Pancreas (tissue), 10 donors: Measurements from ENCODE around the gene RBMS1. TPM values are rescaled to one million over a fixed set of nuclear protein-coding genes. Genes with fewer than 3 reads are reported as not detected.

Source experiments
- ATAC-seq, 4 donors: fragments of 200-7000 bp; cut with Tn5 transposase; one replicate each; pipeline versions ENCODE4 v1.8.0 to v1.9.1; 2020; ENCODE audit warnings: mild to moderate bottlenecking in 4 of 4, moderate library complexity in 4 of 4
- DNase-seq, 6 donors: peaks; one replicate each; pipeline ENCODE4 v3.0.0-alpha.2; 2020
- FAIRE-seq: peaks from 2 replicates; lab custom pipeline; 2012; peaks lifted over from hg19 to GRCh38; lab: Jason Lieb, UNC
- H3K27ac ChIP-seq, 4 donors: fragments of 200-600 bp; sonication (generic); 1 replicate in 3 of 4; 2 replicates in 1 of 4; pipeline versions ENCODE4 v1.5.0 to v1.8.0; 2020
- H3K27me3 ChIP-seq, 4 donors: fragments of 200-600 bp; one replicate each; pipeline ENCODE4 v1.8.0; 2021
- H3K36me3 ChIP-seq, 3 donors: fragments of 200-600 bp; sonication (generic) in 1 of 3; one replicate each; pipeline versions ENCODE4 v1.5.0 to v1.8.0; 2020 to 2021
- H3K4me1 ChIP-seq, 3 donors: fragments of 200-600 bp; one replicate each; pipeline ENCODE4 v1.8.0; 2021
- H3K4me3 ChIP-seq, 4 donors: fragments of 200-600 bp; sonication (generic) in 2 of 4; one replicate each; pipeline versions ENCODE4 v1.5.0 to v1.8.0; 2020 to 2021
- H3K9me3 ChIP-seq, 4 donors: fragments of 200-600 bp; one replicate each; pipeline ENCODE4 v1.8.0; 2021
- CTCF ChIP-seq, 4 donors: fragments of 200-600 bp; sonication (generic) in 3 of 4; IDR thresholded peaks; one replicate each; pipeline versions ENCODE4 v1.5.0 to v1.8.0; 2021; ENCODE audit warnings: antibody characterized with exemption in 4 of 4
- WGBS, 2 donors: extraction: QIAGEN DNeasy Blood & Tissue Kit; methylation state at CpG; one replicate each; pipeline ENCODE4 v1.1.7; 2013; 5-methylcytosine and 5-hydroxymethylcytosine counted together
- intact Hi-C, 3 donors: fragments of 100-400 bp; cut with DNase I; formaldehyde crosslinking; loops; one replicate each; pipeline versions ENCODE4 v1.11.1 to v1.14.2; 2022
- polyA plus RNA-seq, 2 donors: library from polyadenylated mRNA; stranded (reverse); fragments of 200-250 nt; gene quantifications; one replicate each; pipeline ENCODE4 v1.2.3, GENCODE V29; 2013
- total RNA-seq, 6 donors: library from RNA; stranded (reverse); fragmentation: NEBNext Ultra II Directional in 4 of 6; extraction: Animal tissue kit (Norgen Biotek cat#: 25700) in 4 of 6; gene quantifications; one replicate each; pipeline versions ENCODE4 v1.2.1 to v1.2.4, GENCODE V29; 2021 to 2023
- donor health status: healthy with polysubstance abuse.
- donor health status: DM: no; HTN: no; CAD: no; lungs with moderate emphysema.
- donor health status: DM: no; HTN: no; CAD: no.
- donor health status: control.
- donor health status: control.
- donor health status: Bipolar disorder and iron deficiency.
- donor health status: DM: yes; HTN: yes; CAD: no.
- donor health status: DM: no; HTN: no; CAD: no.
- donor health status: DM: no; HTN: no; CAD: no.
- donor health status: DM: yes; HTN: yes; CAD: no.

The RBMS1 gene
- total and polyA plus RNA-seq, 8 donors: 6.3 to 26.1 (median 8.7) TPM

GRCh38 chr2:160479269-160479668 is 14.3 kb downstream of the RBMS1 start:
- DNase-seq (no peak), ATAC-seq (no peak), FAIRE-seq (no peak)
- 95 to 98% methylated on average over 3 of the region's 3 CpGs for WGBS, 2 donors
- Histone ChIP-seq H3K4me3 (no peak overlapping the region), H3K9me3 (no peaks in the 10 kb centered on the region), H3K4me1 (peaks cover 0 to 5% (median 3%) of the 10 kb centered on the region in 3 donors), H3K27me3 (no peaks in the 10 kb centered on the region), H3K36me3 (no peaks in the 10 kb centered on the region), H3K27ac (no peak overlapping the region)
- no peak for TF ChIP-seq CTCF (IDR thresholded peaks at IDR 0.05)
- intact Hi-C loops: no loop called here

- Histone ChIP-seq H3K27me3 (no peaks in the 10 kb centered on the region), H3K9me3 (no peaks in the 10 kb centered on the region), H3K4me3 (no peak overlapping the region), H3K4me1 (peaks cover 0 to 5% (median 3%) of the 10 kb centered on the region in 3 donors), H3K27ac (no peak overlapping the region), H3K36me3 (no peaks in the 10 kb centered on the region)
- ATAC-seq (no peak), DNase-seq (no peak), FAIRE-seq (no peak)
- WGBS, 2 donors: 45 to 57% methylated on average over 6 of the region's 6 CpGs
- intact Hi-C loops: no loop called here
- no peak for TF ChIP-seq CTCF (IDR thresholded peaks at IDR 0.05)
Measured at GRCh38 chr2:160478660-160479059, 14.9 kb downstream of the RBMS1 start.

GRCh38 chr2:160477032-160477431 is 16.6 kb downstream of the RBMS1 start:
- no peak for TF ChIP-seq CTCF (IDR thresholded peaks at IDR 0.05)
- intact Hi-C loops: no loop called here
- no peak for FAIRE-seq
- H3K4me1 ChIP-seq: peaks cover 0 to 11% (median 0%) of the 10 kb centered on the region in 3 donors
- H3K4me3 ChIP-seq: no peak overlapping the region
- no peak overlapping the region for H3K27ac ChIP-seq
- no peaks in the 10 kb centered on the region for H3K9me3 ChIP-seq
- H3K27me3 ChIP-seq: no peaks in the 10 kb centered on the region
- H3K36me3 ChIP-seq: no peaks in the 10 kb centered on the region
- no peak for ATAC-seq
- 97% methylated on average over 7 of the region's 7 CpGs for WGBS, 2 donors
- no peak for DNase-seq

GRCh38 chr2:160474891-160475787 is 18.5 kb downstream of the RBMS1 start:
- no peak for TF ChIP-seq CTCF (IDR thresholded peaks at IDR 0.05)
- H3K4me3 ChIP-seq: no peak overlapping the region
- intact Hi-C loops: no loop called here
- DNase-seq (no peak), FAIRE-seq (no peak), ATAC-seq (no peak)
- H3K4me1 ChIP-seq: peaks cover 0 to 12% (median 0%) of the 10 kb centered on the region in 3 donors
- H3K36me3 ChIP-seq: no peaks in the 10 kb centered on the region
- H3K27me3 ChIP-seq: no peaks in the 10 kb centered on the region
- H3K27ac ChIP-seq: no peak overlapping the region
- 80 to 81% methylated on average over 7 of the region's 7 CpGs for WGBS, 2 donors
- no peaks in the 10 kb centered on the region for H3K9me3 ChIP-seq

GRCh38 chr2:160474319-160474645 is 19.3 kb downstream of the RBMS1 start:
- no peak overlapping the region for H3K4me3 ChIP-seq
- FAIRE-seq: no peak
- no peak for TF ChIP-seq CTCF (IDR thresholded peaks at IDR 0.05)
- intact Hi-C loops: no loop called here
- no peaks in the 10 kb centered on the region for H3K9me3 ChIP-seq
- DNase-seq: no peak
- no peak for ATAC-seq
- no peaks in the 10 kb centered on the region for H3K36me3 ChIP-seq
- no peaks in the 10 kb centered on the region for H3K27me3 ChIP-seq
- no peak overlapping the region for H3K27ac ChIP-seq
- peaks cover 0 to 12% (median 0%) of the 10 kb centered on the region in 3 donors for H3K4me1 ChIP-seq
- WGBS, 2 donors: 80% methylated on average over 6 of the region's 6 CpGs
